Brain microvascular endothelial cell (primary cell): Measurements from ENCODE around the gene FAIM2.

ENCODE experiments used
- DNase-seq: peaks from one replicate; pipeline ENCODE4 v3.0.0-alpha.2; 2020
- H3K27ac ChIP-seq: fragments of 250-450 bp; sonication (Bioruptor Pico); 2 replicates; pipeline ENCODE4 v1.5.1; 2020; ENCODE audit warnings: mild to moderate bottlenecking, moderate library complexity
- H3K27me3 ChIP-seq: fragments of 250-450 bp; sonication (Bioruptor Pico); replicated peaks from 2 replicates; pipeline ENCODE4 v1.5.1; 2020; ENCODE audit warnings: mild to moderate bottlenecking
- H3K36me3 ChIP-seq: fragments of 250-450 bp; sonication (Bioruptor Pico); replicated peaks from 2 replicates; pipeline ENCODE4 v1.5.1; 2020; ENCODE audit warnings: mild to moderate bottlenecking
- H3K4me3 ChIP-seq: 2 replicates; pipeline ENCODE4 v1.5.1; 2011; ENCODE audit warnings: low read depth, mild to moderate bottlenecking, control low read depth, low read length, moderate library complexity
- in situ Hi-C: cut with HindIII; loops from 2 replicates; pipeline ENCODE4 v1.10.0; 2017; ENCODE audit warnings: low sequenced_read_pairs, low pct_ligation_motif_present
- TF ChIP-seq, protein P1 (sequence below): IDR thresholded peaks from 2 replicates; pipeline ENCODE4 v1.5.1; 2011; ENCODE audit warnings: low read depth, mild to moderate bottlenecking, moderate library complexity, low read length, control low read depth, inconsistent platforms; ENCODE audit errors: missing control alignments

The FAIM2 gene

DNA sequence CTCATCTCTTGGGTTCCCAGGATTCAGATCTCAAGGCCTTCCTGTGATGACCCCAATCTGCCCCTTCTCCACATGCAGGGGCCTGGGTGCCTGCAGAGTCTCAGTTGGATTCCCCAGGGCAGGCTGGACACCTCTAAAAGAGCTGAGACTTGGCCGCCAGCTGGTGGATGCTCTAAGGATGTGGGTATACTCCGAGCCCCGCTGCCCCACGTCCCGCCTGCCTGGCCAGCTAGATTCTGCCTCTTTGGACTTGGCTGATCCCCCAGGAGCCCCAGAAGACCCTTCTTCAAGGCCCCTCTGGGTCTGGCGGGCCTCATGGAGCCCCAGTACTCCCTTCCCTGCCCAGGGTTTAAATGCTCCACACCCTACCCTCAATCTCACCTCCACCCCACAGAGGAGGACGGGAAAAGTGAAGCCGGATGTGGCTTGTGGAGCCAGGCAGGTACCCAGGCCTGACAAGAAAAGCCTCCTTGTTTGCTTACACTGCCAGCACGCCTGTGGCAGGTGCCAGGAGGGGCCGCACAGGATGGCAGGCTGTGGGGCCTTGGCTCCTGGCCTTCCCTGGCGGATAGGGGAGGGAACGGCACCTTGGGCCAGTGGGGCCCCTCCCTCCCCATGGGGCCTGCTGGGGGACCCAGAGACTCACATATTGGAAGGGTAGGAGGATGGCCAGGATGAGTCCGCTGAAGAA, 15.1 kb downstream of the FAIM2 start:
- H3K36me3 ChIP-seq, result no peaks in the 10 kb centered on the region
- no peak for DNase-seq
- no peak overlapping the region for H3K27ac ChIP-seq
- peaks cover 45% of the 10 kb centered on the region for H3K27me3 ChIP-seq
- in situ Hi-C loops, result no loop called here
- H3K4me3 ChIP-seq, result no peak overlapping the region
- TF ChIP-seq, protein P1, sequence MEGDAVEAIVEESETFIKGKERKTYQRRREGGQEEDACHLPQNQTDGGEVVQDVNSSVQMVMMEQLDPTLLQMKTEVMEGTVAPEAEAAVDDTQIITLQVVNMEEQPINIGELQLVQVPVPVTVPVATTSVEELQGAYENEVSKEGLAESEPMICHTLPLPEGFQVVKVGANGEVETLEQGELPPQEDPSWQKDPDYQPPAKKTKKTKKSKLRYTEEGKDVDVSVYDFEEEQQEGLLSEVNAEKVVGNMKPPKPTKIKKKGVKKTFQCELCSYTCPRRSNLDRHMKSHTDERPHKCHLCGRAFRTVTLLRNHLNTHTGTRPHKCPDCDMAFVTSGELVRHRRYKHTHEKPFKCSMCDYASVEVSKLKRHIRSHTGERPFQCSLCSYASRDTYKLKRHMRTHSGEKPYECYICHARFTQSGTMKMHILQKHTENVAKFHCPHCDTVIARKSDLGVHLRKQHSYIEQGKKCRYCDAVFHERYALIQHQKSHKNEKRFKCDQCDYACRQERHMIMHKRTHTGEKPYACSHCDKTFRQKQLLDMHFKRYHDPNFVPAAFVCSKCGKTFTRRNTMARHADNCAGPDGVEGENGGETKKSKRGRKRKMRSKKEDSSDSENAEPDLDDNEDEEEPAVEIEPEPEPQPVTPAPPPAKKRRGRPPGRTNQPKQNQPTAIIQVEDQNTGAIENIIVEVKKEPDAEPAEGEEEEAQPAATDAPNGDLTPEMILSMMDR, result no peak

DNA sequence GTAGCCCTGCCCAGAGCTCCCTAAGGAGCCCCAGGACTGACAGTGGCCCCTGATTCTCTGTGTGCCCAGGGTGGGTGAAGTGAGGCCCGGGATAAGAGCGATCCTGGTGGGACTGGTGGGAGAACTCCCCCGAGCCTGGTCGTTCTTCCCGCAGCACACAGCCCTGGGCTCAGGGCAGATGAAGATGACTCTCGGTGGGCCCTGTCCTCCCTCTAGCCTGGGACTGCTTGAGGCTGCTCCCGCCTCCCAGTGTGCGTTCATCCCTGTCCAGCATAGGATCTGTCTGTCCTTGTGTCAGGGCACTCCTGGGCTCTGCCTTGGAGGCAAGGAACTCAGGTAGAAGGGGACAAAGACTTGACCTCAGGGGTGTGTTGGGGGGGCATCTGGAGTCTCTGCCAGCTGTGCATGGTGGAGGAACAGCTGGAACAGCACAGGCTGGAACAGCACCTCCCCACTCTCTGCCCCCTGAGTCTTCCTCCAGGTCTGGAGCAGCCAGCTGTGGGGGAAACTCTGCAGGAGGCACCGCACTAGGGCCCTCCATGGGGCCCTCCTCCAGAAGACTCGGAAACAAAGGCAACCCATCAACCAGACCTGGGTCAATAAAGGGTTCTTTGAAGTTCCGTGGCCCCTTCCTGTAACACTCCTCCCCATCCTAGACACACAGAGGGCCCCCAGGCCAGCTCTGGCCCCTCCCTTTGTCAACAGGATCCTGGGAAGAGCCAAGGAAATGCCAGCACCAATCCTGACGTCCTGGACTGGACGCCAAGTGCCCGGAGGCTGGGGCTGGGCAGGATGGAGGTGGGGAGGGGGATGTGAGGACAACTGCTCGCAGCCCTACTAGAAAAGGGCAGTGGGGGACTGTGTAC, 15.9 kb downstream of the FAIM2 start:
- no peak for DNase-seq
- in situ Hi-C loops, result no loop called here
- TF ChIP-seq, protein P1, result no peak
- H3K27ac ChIP-seq, result no peak overlapping the region
- H3K4me3 ChIP-seq, result no peak overlapping the region
- peaks cover 46% of the 10 kb centered on the region for H3K27me3 ChIP-seq
- H3K36me3 ChIP-seq, result no peaks in the 10 kb centered on the region

DNA sequence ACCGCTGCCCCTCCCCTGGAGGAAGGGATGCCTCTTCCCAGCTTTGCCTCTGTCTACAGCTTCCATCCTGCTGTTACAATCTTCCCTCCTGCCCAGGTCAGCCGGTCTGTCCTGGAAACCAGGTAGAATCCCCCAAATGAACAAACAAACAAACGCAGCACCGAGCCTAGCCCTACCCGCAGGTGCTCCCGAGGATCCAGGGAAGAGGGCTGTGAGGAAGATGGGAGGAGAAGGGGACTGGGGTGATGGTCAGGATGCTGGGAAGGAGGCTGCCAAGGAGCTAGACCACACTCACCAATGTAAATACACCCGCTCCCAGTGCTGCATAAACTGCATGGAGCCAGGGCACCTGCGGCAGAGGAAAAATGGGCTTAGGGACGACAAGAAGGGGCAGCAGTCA, 16.6 kb downstream of the FAIM2 start:
- DNase-seq, result no peak

DNA sequence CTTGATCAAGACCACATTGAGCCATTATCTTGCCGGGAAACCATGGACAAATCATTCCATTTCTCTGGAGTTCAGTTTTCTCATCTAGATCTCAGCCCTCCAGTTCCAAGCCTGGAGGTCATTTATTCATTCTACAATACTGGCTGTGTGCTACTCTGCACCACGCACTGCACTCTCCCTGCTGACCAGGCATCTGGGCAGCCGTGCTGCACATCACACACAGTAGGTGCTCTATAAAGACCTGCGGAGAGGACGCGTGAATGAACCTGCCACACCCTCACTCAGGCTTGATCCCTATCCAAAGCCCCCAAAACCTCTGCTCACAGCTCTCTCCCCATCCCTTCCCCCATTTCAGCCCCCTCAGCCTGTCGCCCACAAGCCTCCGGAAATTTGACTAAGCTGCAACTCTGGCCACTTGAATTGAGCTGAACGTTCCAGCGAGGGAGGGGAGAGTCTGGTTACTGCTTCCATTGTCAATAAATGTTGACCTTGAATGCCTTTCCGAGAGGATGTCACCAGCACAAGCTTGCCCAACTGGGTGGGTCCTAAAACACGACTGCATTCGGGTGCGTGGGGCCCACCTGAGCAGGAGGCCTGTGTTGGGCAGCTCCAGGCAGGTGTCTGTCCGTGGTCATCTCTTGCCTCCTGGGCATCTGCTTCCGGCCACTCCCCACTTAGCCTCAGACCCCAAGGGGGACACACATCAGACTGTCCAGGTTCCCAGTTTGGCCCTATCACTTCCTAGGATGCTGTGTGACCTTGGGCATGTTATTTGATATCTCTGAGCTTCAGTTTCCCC, 17.8 kb downstream of the FAIM2 start:
- no peak overlapping the region for H3K27ac ChIP-seq
- TF ChIP-seq, protein P1, result no peak
- H3K36me3 ChIP-seq, result no peaks in the 10 kb centered on the region
- H3K27me3 ChIP-seq, result peaks cover 33% of the 10 kb centered on the region
- no peak overlapping the region for H3K4me3 ChIP-seq
- in situ Hi-C loops, result no loop called here
- DNase-seq, result no peak

More for the DNA sequence above, 16.6 kb downstream of the FAIM2 start:
- Histone ChIP-seq H3K4me3 (no peak overlapping the region), H3K36me3 (no peaks in the 10 kb centered on the region), H3K27me3 (peaks cover 45% of the 10 kb centered on the region), H3K27ac (no peak overlapping the region)
- in situ Hi-C loops, result no loop called here
- TF ChIP-seq, protein P1, result no peak

DNA sequence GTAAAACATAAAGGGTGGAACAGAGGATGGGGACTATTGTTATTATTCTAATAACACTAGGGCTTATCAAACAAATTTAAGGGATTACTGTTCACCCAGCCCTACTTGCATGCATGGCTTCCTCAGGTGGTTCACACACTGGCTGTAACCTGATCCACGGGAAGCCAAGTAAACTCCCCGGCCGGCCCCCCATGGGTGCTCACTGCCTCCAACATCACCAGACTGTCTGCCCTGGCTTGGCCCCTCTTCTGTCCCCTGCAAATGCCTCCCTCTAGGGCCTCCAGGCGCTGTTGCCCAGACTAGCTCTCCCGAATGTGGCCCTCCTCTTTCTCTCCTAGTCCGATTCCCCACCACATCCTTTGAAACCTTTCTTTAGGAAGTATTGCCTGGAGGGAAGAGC, 18.6 kb downstream of the FAIM2 start:
- no peak for DNase-seq
- peaks cover 26% of the 10 kb centered on the region for H3K27me3 ChIP-seq
- in situ Hi-C loops, result no loop called here
- H3K27ac ChIP-seq, result no peak overlapping the region
- TF ChIP-seq, protein P1, result no peak
- no peak overlapping the region for H3K4me3 ChIP-seq
- H3K36me3 ChIP-seq, result no peaks in the 10 kb centered on the region
